NCI-H82 (cell line): ENCODE data around the gene AHCYL2.
"Not testable (repeated sequence)": the region's sequence is repeated elsewhere in the genome, so short reads cannot be mapped to it uniquely, and the experiment has no call there.

ENCODE experiments used
- DNase-seq: peaks from one replicate; lab custom pipeline; 2025; lab: John Stamatoyannopoulos, UW

AHCYL2 gene

GRCh38 chr7:129456421-129456820 lies 231.6 kb downstream of the AHCYL2 start:
- no peak for DNase-seq

- DNase-seq = no peak
Measured at GRCh38 chr7:129457101-129457500, 232.3 kb downstream of the AHCYL2 start.

GRCh38 chr7:129458171-129458570 lies 233.3 kb downstream of the AHCYL2 start:
- DNase-seq = no peak

GRCh38 chr7:129461809-129462208 lies 237.0 kb downstream of the AHCYL2 start:
- no peak for DNase-seq

GRCh38 chr7:129462420-129462819 lies 237.6 kb downstream of the AHCYL2 start:
- no peak for DNase-seq

- no peak for DNase-seq
Measured at GRCh38 chr7:129464194-129464593, 239.4 kb downstream of the AHCYL2 start.

GRCh38 chr7:129465080-129465479 lies 240.2 kb downstream of the AHCYL2 start:
- DNase-seq = peak; percentile 71

- DNase-seq = no peak
Measured at GRCh38 chr7:129466796-129467195, 242.0 kb downstream of the AHCYL2 start.

- no peak for DNase-seq
Measured at GRCh38 chr7:129468087-129468486, 243.3 kb downstream of the AHCYL2 start.

GRCh38 chr7:129468547-129468946 lies 243.7 kb downstream of the AHCYL2 start:
- DNase-seq = no peak

- DNase-seq = peak; percentile 21
Measured at GRCh38 chr7:129469930-129470329, 245.1 kb downstream of the AHCYL2 start.

GRCh38 chr7:129470411-129470810 lies 245.6 kb downstream of the AHCYL2 start:
- DNase-seq = peak; percentile 88

GRCh38 chr7:129471402-129471827 lies 246.6 kb downstream of the AHCYL2 start:
- DNase-seq = no peak

- not testable (repeated sequence) for DNase-seq
Measured at GRCh38 chr7:129475931-129476330, 251.1 kb downstream of the AHCYL2 start.

- not testable (repeated sequence) for DNase-seq
Measured at GRCh38 chr7:129476398-129476797, 251.6 kb downstream of the AHCYL2 start.
